ENCODE results near the gene GRM8.

Gene GRM8

DNA sequence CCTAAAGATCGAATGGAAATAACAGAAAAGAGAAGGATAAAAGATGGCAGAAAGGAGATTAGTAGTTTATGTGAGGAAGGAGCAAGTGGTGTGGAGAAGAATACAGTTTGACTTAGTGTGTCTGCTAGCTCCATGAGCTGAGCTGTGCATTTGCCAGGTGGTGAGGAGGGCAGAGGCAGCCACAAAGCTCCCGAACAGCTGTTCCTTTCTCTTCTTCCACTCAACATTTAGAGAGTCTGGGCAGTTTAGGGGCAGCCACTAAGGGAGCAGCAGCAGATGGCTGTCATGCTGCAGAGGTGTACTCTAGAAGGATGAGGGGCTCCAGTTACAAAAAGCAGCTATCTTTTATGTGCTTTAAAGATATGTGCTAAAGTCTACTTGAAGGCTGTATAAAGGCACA is 674.4 kb downstream of the GRM8 start:
- DNase-seq (ENCODE audit: insufficient read length) (no peak), FAIRE-seq (no peak)
- TF ChIP-seq TAF1 (IDR thresholded peaks at IDR 0.05; ENCODE audit: borderline replicate concordance, low read depth, low read length) (no peak), POLR2AphosphoS5 (IDR thresholded peaks at IDR 0.05; ENCODE audit: low read depth, low read length) (no peak), POLR2A (IDR thresholded peaks at IDR 0.05; ENCODE audit: low read depth, low read length) (no peak)

- DNase-seq (ENCODE audit: insufficient read length) (no peak), FAIRE-seq (no peak)
- TF ChIP-seq POLR2AphosphoS5 (IDR thresholded peaks at IDR 0.05; ENCODE audit: low read depth, low read length) (no peak), POLR2A (IDR thresholded peaks at IDR 0.05; ENCODE audit: low read depth, low read length) (no peak), TAF1 (IDR thresholded peaks at IDR 0.05; ENCODE audit: borderline replicate concordance, low read depth, low read length) (no peak)
Measured at GRCh38 chr7:126574276-126575250, 678.2 kb downstream of the GRM8 start.

- DNase-seq (ENCODE audit: insufficient read length): no peak
- no peak for FAIRE-seq
- TF ChIP-seq POLR2AphosphoS5 (IDR thresholded peaks at IDR 0.05; ENCODE audit: low read depth, low read length) (no peak), TAF1 (IDR thresholded peaks at IDR 0.05; ENCODE audit: borderline replicate concordance, low read depth, low read length) (no peak), POLR2A (IDR thresholded peaks at IDR 0.05; ENCODE audit: low read depth, low read length) (no peak)
Measured at GRCh38 chr7:126570845-126571244, 681.9 kb downstream of the GRM8 start.

DNA sequence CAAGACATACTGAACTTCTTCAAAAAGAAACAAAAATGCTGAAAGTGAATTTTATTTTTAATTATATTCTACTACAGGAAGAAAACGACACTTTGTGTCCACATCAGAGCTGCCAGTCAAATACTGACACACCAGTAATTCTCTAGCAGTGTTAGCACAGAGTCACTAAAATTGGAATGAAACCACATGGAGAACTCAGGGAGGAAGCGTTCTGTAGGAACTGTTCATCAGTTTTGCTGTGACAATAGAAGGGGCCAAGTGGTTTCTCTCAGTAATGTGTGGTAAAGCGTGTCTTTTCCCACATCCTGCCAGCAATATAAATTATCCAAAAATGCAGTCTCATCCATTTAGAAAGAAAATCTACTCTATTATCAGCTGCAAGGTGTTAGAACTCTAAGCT is 683.3 kb downstream of the GRM8 start:
- FAIRE-seq (peak; percentile 40), DNase-seq (ENCODE audit: insufficient read length) (no peak)
- TF ChIP-seq POLR2AphosphoS5 (IDR thresholded peaks at IDR 0.05; ENCODE audit: low read depth, low read length) (no peak), POLR2A (IDR thresholded peaks at IDR 0.05; ENCODE audit: low read depth, low read length) (no peak)

DNA sequence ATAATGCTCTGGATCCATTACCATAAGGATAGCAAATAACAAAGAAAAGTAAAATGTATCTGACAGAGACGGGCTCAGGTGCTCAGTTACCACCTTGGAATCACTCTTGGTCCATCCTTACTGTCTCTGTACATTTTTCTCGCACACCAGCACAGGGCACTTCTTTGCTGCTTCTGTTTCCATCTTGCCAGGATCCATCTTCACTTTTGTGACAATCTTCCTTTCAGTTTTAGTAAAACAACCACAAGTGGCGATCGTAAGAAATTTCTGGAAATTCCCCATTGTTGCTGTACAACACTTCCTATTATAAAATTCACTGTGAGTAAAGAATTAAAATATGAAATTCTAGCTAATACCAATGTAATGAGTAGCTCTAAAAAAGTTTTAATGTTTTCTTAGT is 695.5 kb downstream of the GRM8 start:
- TF ChIP-seq POLR2AphosphoS5 (IDR thresholded peaks at IDR 0.05; ENCODE audit: low read depth, low read length) (no peak), TAF1 (IDR thresholded peaks at IDR 0.05; ENCODE audit: borderline replicate concordance, low read depth, low read length) (no peak), POLR2A (IDR thresholded peaks at IDR 0.05; ENCODE audit: low read depth, low read length) (no peak)
- DNase-seq (ENCODE audit: insufficient read length): no peak
- peak; percentile 24 for FAIRE-seq

DNA sequence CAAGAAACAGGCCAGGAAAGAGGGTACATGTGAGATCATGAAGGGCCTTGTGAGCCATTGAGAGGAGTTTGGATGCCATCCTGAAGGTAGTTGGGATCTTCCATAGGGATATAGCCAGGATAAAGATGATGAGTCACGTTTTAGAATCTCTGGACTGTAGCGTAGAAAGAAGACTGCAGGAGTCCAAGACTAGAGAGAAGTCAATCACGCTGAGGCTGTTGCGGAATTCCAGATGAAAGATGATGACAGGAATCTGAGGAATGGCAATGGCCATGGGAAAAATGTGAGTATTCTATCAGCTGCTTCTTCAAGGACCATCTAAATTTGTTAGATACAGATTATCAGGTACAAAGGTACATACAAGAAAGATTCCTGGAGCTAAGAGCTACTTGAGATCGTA is 711.3 kb downstream of the GRM8 start:
- TF ChIP-seq TAF1 (IDR thresholded peaks at IDR 0.05; ENCODE audit: borderline replicate concordance, low read depth, low read length) (no peak), POLR2A (IDR thresholded peaks at IDR 0.05; ENCODE audit: low read depth, low read length) (no peak), POLR2AphosphoS5 (IDR thresholded peaks at IDR 0.05; ENCODE audit: low read depth, low read length) (no peak)
- FAIRE-seq: no peak

DNA sequence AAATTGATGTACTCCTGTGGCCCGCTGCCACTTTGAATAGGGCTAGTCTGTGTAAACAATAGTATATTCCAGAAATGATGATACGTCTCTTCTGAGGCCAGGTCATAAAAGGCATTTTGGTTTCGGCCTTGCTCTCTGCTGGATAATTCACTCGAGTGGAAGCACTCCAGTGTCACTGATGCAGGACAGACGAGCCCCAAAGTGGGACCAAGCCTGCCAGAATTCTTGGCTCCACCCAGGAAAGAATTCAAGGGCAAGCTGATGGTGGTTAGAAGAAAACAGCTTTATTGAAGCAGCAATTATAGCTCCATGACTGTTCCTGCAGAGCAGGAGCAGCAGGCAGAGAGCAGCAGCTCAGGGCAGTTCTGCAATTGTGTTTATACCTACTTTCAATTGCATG is 717.6 kb downstream of the GRM8 start:
- TF ChIP-seq TAF1 (IDR thresholded peaks at IDR 0.05; ENCODE audit: borderline replicate concordance, low read depth, low read length) (no peak), POLR2A (IDR thresholded peaks at IDR 0.05; ENCODE audit: low read depth, low read length) (no peak), POLR2AphosphoS5 (IDR thresholded peaks at IDR 0.05; ENCODE audit: low read depth, low read length) (no peak)
- DNase-seq (ENCODE audit: insufficient read length): no peak
- no peak for FAIRE-seq

More for the DNA sequence above, 711.3 kb downstream of the GRM8 start:
- DNase-seq (ENCODE audit: insufficient read length): no peak

GRCh38 chr7:126533715-126534114 is 719.0 kb downstream of the GRM8 start:
- FAIRE-seq (no peak), DNase-seq (ENCODE audit: insufficient read length) (no peak)
- TF ChIP-seq TAF1 (IDR thresholded peaks at IDR 0.05; ENCODE audit: borderline replicate concordance, low read depth, low read length): no peak
- no peak for TF ChIP-seq POLR2AphosphoS5 (IDR thresholded peaks at IDR 0.05; ENCODE audit: low read depth, low read length)
- no peak for TF ChIP-seq POLR2A (IDR thresholded peaks at IDR 0.05; ENCODE audit: low read depth, low read length)

- no peak for DNase-seq (ENCODE audit: insufficient read length)
- no peak for TF ChIP-seq POLR2AphosphoS5 (IDR thresholded peaks at IDR 0.05; ENCODE audit: low read depth, low read length)
- TF ChIP-seq POLR2A (IDR thresholded peaks at IDR 0.05; ENCODE audit: low read depth, low read length): no peak
- TF ChIP-seq TAF1 (IDR thresholded peaks at IDR 0.05; ENCODE audit: borderline replicate concordance, low read depth, low read length): no peak
- no peak for FAIRE-seq
Measured at GRCh38 chr7:126529833-126530232, 722.9 kb downstream of the GRM8 start.

GRCh38 chr7:126529254-126529653 is 723.5 kb downstream of the GRM8 start:
- TF ChIP-seq POLR2A (IDR thresholded peaks at IDR 0.05; ENCODE audit: low read depth, low read length) (no peak), TAF1 (IDR thresholded peaks at IDR 0.05; ENCODE audit: borderline replicate concordance, low read depth, low read length) (no peak), POLR2AphosphoS5 (IDR thresholded peaks at IDR 0.05; ENCODE audit: low read depth, low read length) (no peak)
- FAIRE-seq (peak; percentile 5), DNase-seq (ENCODE audit: insufficient read length) (no peak)

- FAIRE-seq: no peak
- no peak for DNase-seq (ENCODE audit: insufficient read length)
- TF ChIP-seq POLR2A (IDR thresholded peaks at IDR 0.05; ENCODE audit: low read depth, low read length) (no peak), POLR2AphosphoS5 (IDR thresholded peaks at IDR 0.05; ENCODE audit: low read depth, low read length) (no peak), TAF1 (IDR thresholded peaks at IDR 0.05; ENCODE audit: borderline replicate concordance, low read depth, low read length) (no peak)
Measured at GRCh38 chr7:126525906-126526305, 726.8 kb downstream of the GRM8 start.

DNA sequence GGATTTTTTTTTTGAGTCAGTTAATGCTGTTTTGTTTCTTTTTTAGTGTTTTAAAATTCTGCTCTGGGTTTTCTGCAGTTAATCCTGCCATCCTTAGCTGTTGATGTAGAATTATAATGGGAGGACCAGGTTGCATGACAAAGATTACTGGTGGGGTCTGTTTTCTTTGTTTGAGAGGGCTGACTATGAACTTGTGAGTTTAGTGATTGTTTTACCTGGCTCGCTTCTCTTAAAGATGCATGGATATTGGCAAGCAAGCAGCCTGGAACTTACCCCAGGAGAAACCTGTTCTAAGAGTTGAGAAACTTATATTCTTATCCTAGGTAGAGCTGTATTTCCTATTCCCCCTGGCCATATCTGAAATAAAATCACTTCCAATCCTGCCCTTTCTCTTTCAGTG is 727.8 kb downstream of the GRM8 start:
- TF ChIP-seq TAF1 (IDR thresholded peaks at IDR 0.05; ENCODE audit: borderline replicate concordance, low read depth, low read length) (no peak), POLR2A (IDR thresholded peaks at IDR 0.05; ENCODE audit: low read depth, low read length) (no peak), POLR2AphosphoS5 (IDR thresholded peaks at IDR 0.05; ENCODE audit: low read depth, low read length) (no peak)
- FAIRE-seq (no peak), DNase-seq (ENCODE audit: insufficient read length) (no peak)

Data from GM12892 (cell line).